Measurements from ENCODE around the gene ZNF692.

GRCh38 chr1:248838357-248839167 is 20.3 kb downstream of the ZNF692 start:
- TF ChIP-seq, protein P1, sequence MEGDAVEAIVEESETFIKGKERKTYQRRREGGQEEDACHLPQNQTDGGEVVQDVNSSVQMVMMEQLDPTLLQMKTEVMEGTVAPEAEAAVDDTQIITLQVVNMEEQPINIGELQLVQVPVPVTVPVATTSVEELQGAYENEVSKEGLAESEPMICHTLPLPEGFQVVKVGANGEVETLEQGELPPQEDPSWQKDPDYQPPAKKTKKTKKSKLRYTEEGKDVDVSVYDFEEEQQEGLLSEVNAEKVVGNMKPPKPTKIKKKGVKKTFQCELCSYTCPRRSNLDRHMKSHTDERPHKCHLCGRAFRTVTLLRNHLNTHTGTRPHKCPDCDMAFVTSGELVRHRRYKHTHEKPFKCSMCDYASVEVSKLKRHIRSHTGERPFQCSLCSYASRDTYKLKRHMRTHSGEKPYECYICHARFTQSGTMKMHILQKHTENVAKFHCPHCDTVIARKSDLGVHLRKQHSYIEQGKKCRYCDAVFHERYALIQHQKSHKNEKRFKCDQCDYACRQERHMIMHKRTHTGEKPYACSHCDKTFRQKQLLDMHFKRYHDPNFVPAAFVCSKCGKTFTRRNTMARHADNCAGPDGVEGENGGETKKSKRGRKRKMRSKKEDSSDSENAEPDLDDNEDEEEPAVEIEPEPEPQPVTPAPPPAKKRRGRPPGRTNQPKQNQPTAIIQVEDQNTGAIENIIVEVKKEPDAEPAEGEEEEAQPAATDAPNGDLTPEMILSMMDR (IDR thresholded peaks at IDR 0.05; ENCODE audit: borderline replicate concordance, extremely low read depth, low read length, poor library complexity, severe bottlenecking), result no peak
- TF ChIP-seq EZH2 (IDR thresholded peaks at IDR 0.05; ENCODE audit: borderline replicate concordance, low read depth, low read length, severe bottlenecking), result no peak
